GM18951 (cell line): ENCODE measurements around the gene RBM15.

ENCODE experiments used
- POLR2A ChIP-seq: IDR thresholded peaks from 4 replicates; pipeline ENCODE4 v1.6.1; 2011; ENCODE audit warnings: mild to moderate bottlenecking; ENCODE audit not compliant: insufficient read length, insufficient read depth; ENCODE audit errors: extremely low read depth
- in situ Hi-C: fragments of 300-500 bp; cut with MboI; formaldehyde crosslinking; loops from one replicate; pipeline ENCODE4 v1.12.0; 2022; ENCODE audit warnings: low sequenced_read_pairs, mixed read lengths, inconsistent platforms; ENCODE audit not compliant: unreplicated experiment

RBM15 gene

GRCh38 chr1:110309139-110309538 lies 30.0 kb upstream of the RBM15 start:
- in situ Hi-C loops = loop anchor here (10.0 kb wide), 1 partner anchor 146 kb away; the partner anchor contains the start of gene PROK1
- no peak for TF ChIP-seq POLR2A

- in situ Hi-C loops = loop anchor here (5.0 to 10.0 kb wide), 2 partner anchors 107 to 145 kb away; partner anchors contain the start of gene PROK1
- TF ChIP-seq POLR2A = no peak
Observed at GRCh38 chr1:110309767-110310166, 29.4 kb upstream of the RBM15 start.

- in situ Hi-C loops = loop anchor here (5.0 kb wide), 1 partner anchor 108 kb away; no protein-coding TSS in a partner anchor
Observed at GRCh38 chr1:110310300-110310699, 28.9 kb upstream of the RBM15 start.

DNA sequence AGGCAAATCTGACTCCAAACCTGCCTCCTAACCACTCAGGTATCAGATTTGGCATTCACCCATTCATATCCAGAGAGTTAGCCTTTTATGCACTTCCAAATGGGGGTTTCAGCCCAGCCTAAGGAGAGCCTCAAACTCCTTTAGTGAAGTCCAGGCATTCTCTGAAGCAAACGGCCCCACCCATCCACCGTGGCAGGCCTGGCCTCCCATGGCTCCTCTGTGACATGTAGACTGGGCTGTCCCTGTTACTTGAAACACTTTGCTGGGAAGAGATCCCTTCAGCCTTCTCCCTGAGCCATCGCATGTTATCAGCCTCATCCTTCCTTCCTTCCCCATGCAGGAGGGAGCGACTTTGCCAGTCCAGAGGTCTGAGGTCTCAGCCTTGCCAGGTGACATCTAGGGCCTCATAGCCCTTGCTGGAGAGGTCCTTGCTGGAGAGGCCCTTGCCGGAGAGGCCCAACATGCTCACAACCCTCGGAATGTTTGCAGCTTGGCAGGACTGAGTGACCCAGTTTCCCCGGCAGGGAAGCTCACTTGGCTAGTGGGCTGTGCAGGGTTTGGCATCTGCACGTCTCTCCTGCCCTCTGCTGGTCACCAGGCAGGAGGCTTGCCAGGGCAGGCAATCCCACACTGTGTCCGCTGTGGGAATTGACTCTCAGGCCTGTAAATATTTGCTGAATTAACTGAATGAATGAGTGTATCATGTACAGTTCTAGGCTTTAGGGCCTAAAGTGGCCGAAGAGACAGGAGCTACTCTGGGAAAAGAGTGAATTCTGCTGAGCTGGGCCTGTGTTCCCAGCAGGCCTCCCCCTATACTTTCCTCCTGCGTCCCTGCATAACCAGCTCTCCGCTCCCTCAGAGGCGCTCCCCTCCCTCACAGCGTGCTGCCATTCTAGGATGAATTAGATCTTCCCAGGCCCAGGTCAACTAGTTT lies 26.7 kb upstream of the RBM15 start:
- no peak for TF ChIP-seq POLR2A
- in situ Hi-C loops = loop anchor here (5.0 kb wide), 1 partner anchor 110 kb away; no protein-coding TSS in a partner anchor

More at GRCh38 chr1:110310300-110310699, 28.9 kb upstream of the RBM15 start:
- TF ChIP-seq POLR2A = no peak

- in situ Hi-C loops = no loop called here
- TF ChIP-seq POLR2A = no peak
Observed at GRCh38 chr1:110316735-110317134, 22.4 kb upstream of the RBM15 start.

GRCh38 chr1:110318046-110318445 lies 21.1 kb upstream of the RBM15 start:
- in situ Hi-C loops = no loop called here
- no peak for TF ChIP-seq POLR2A

- in situ Hi-C loops = no loop called here
- TF ChIP-seq POLR2A = no peak
Observed at GRCh38 chr1:110319332-110320167, 19.6 kb upstream of the RBM15 start.

DNA sequence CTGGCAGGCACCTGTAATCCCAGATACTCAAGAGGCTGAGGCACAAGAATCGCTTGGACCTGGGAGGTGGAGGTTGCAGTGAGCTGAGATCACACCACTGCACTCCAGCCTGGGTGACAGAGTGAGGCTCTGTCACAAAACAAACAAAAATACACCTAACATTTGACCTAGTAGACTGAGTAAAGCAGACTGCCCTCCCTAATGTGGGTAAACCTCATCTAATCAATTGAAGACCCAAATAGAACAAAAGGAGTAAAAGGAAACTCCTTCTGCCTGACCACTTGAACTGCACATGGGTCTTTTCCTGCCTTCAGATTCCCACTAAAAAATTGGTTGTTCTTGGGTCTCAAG lies 19.0 kb upstream of the RBM15 start:
- in situ Hi-C loops = no loop called here
- TF ChIP-seq POLR2A = no peak

GRCh38 chr1:110321045-110321444 lies 18.1 kb upstream of the RBM15 start:
- in situ Hi-C loops = no loop called here
- no peak for TF ChIP-seq POLR2A

GRCh38 chr1:110321846-110322245 lies 17.3 kb upstream of the RBM15 start:
- in situ Hi-C loops = no loop called here
- no peak for TF ChIP-seq POLR2A

DNA sequence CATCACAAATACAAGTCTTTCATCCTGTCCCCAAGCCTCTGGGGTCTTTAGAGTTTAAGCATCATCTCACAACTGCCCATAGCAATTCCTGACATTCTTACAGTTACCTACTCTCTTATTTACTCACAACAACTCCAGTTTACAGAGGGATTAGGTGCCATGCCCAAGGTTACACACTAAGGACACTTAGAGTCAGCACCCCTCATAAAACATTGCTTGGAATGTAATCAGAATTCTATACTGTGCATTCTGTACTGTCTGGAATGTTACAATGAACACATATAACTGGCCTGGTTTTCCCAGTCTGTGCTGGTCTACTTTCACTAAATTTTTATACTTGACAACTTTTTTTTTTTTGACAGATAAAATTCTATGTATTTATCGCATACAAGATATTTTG lies 14.5 kb upstream of the RBM15 start:
- TF ChIP-seq POLR2A = no peak
- in situ Hi-C loops = no loop called here

DNA sequence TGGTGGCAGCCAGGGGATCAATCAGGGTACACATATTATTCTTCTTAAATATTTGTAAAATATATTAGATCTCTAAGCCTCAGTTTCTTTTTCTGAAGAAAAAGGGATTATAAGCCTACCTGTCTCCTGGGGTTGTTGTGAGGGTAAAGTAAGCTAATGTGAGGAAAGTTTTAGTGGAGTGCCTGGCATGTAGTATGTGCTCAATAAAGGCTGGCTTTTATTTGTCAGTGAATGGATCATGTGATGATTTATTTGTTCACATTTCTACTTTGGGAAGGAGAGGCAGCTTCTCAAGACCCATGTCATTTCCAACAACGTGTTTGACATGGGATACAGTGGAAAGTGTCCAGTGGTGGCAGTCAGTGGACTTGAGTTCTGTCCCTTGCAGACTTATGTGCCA lies 12.4 kb upstream of the RBM15 start:
- in situ Hi-C loops = no loop called here

DNA sequence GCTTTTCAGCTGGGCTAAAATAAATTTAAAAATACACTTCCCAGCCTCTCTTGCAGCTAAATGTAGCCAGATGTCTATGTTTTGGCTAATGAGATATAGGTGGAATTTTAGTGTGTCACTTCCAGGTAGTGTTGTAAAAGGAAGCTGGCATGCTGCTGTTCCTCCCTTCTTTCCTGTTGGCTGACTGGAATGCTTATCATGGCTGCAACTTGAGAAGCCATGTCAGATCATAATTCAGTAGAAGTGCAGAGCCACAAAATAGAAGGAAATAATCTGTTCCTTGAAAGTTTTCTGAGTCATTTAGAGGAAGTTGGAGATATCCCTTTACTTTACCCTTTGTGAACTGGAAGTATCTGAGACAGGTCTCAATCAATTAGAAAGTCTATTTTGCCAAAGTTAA lies 10.9 kb upstream of the RBM15 start:
- no peak for TF ChIP-seq POLR2A
- in situ Hi-C loops = no loop called here

More for the DNA sequence above, 12.4 kb upstream of the RBM15 start:
- TF ChIP-seq POLR2A = no peak
